GM23338 (cell line): ENCODE measurements around the gene OXER1. TPM values are rescaled to one million over a fixed set of nuclear protein-coding genes. Genes with fewer than 3 reads are reported as not detected.

Experiments
- ATAC-seq: fragments of 200-7000 bp; cut with Tn5 transposase; 3 replicates; pipeline ENCODE4 v1.9.1; 2020
- DNase-seq: peaks from one replicate; pipeline ENCODE4 v3.0.0-alpha.2; 2015; ENCODE audit warnings: low spot score
- H2AFZ ChIP-seq: fragments of 200-600 bp; sonication (generic); 2 replicates; pipeline ENCODE4 v1.8.0; 2016; ENCODE audit warnings: antibody characterized with exemption, mild to moderate bottlenecking, moderate library complexity
- H3F3A ChIP-seq: fragments of 200-600 bp; sonication (generic); replicated peaks from 2 replicates; pipeline ENCODE4 v1.8.0; 2017; ENCODE audit warnings: antibody characterized with exemption, mixed run types, low read depth
- H3K27ac ChIP-seq: fragments of 200-600 bp; sonication (generic); 2 replicates; pipeline ENCODE4 v1.6.1; 2016; ENCODE audit warnings: low read depth
- H3K27me3 ChIP-seq: fragments of 200-600 bp; sonication (generic); 2 replicates; pipeline ENCODE4 v1.8.0; 2016; ENCODE audit warnings: mild to moderate bottlenecking, mixed run types, moderate library complexity; ENCODE audit not compliant: insufficient read depth
- H3K36me3 ChIP-seq: fragments of 200-600 bp; sonication (generic); 2 replicates; pipeline ENCODE4 v1.8.0; 2016; ENCODE audit warnings: mild to moderate bottlenecking; ENCODE audit not compliant: insufficient read depth
- H3K4me1 ChIP-seq: fragments of 200-600 bp; sonication (generic); 2 replicates; pipeline ENCODE4 v1.8.0; 2016; ENCODE audit warnings: mild to moderate bottlenecking, moderate library complexity; ENCODE audit not compliant: insufficient read depth
- H3K4me2 ChIP-seq: fragments of 200-600 bp; sonication (generic); 2 replicates; pipeline ENCODE4 v1.7.1; 2017; ENCODE audit warnings: mixed run types
- H3K4me3 ChIP-seq: fragments of 200-600 bp; sonication (generic); 2 replicates; pipeline ENCODE4 v1.6.1; 2016; ENCODE audit warnings: mixed run types
- H3K79me2 ChIP-seq: fragments of 200-600 bp; sonication (generic); replicated peaks from 2 replicates; pipeline ENCODE4 v1.8.0; 2017; ENCODE audit warnings: mild to moderate bottlenecking; ENCODE audit not compliant: insufficient read depth
- H3K9me2 ChIP-seq: fragments of 200-600 bp; sonication (generic); 2 replicates; pipeline ENCODE4 v1.8.0; 2017; ENCODE audit not compliant: insufficient read depth
- H4K20me1 ChIP-seq: fragments of 200-600 bp; sonication (generic); replicated peaks from 2 replicates; pipeline ENCODE4 v1.8.0; 2017; ENCODE audit warnings: mild to moderate bottlenecking; ENCODE audit not compliant: insufficient read depth
- H3K27ac Mint-ChIP-seq: 2 replicates; pipeline ENCODE4 v1.8.0; 2020; ENCODE audit warnings: inconsistent platforms, mild to moderate bottlenecking, moderate library complexity, mixed read lengths
- H3K27me3 Mint-ChIP-seq: 3 replicates; pipeline ENCODE4 v1.8.0; 2022; ENCODE audit warnings: low read depth, mild to moderate bottlenecking, moderate library complexity, mixed read lengths, inconsistent platforms; ENCODE audit not compliant: insufficient read depth, poor library complexity
- H3K36me3 Mint-ChIP-seq: 3 replicates; pipeline ENCODE4 v1.8.0; 2021; ENCODE audit warnings: low read depth, mild to moderate bottlenecking, inconsistent platforms, moderate library complexity, mixed read lengths
- H3K4me1 Mint-ChIP-seq: 3 replicates; pipeline ENCODE4 v1.8.0; 2020; ENCODE audit warnings: mild to moderate bottlenecking, inconsistent platforms, mixed read lengths
- H3K4me3 Mint-ChIP-seq: 3 replicates; pipeline ENCODE4 v1.8.0; 2021; ENCODE audit warnings: moderate library complexity, mild to moderate bottlenecking, inconsistent platforms, mixed read lengths
- H3K9me3 Mint-ChIP-seq: 3 replicates; pipeline ENCODE4 v1.8.0; 2020; ENCODE audit warnings: moderate library complexity, mild to moderate bottlenecking, inconsistent platforms, mixed read lengths
- CREB1 ChIP-seq: fragments of 250-450 bp; sonication (Bioruptor Pico); IDR thresholded peaks from 2 replicates; pipeline ENCODE4 v1.5.0; 2020; ENCODE audit warnings: low read depth, mild to moderate bottlenecking, moderate library complexity
- EZH2 ChIP-seq: fragments of 200-600 bp; sonication (generic); IDR thresholded peaks from one replicate; pipeline ENCODE4 v1.8.0; 2017; ENCODE audit warnings: antibody characterized with exemption, mild to moderate bottlenecking, low read depth; ENCODE audit not compliant: unreplicated experiment
- EZH2phosphoT487 ChIP-seq: fragments of 200-600 bp; sonication (generic); IDR thresholded peaks from one replicate; pipeline ENCODE4 v1.8.1; 2018; ENCODE audit warnings: antibody characterized with exemption; ENCODE audit not compliant: unreplicated experiment
- JUNB ChIP-seq: IDR thresholded peaks from one replicate; pipeline ENCODE4 v1.6.1; 2016; ENCODE audit warnings: antibody characterized with exemption; ENCODE audit not compliant: unreplicated experiment
- NANOG ChIP-seq: IDR thresholded peaks from 2 replicates; pipeline ENCODE4 v1.6.1; 2016; ENCODE audit warnings: antibody characterized with exemption, borderline replicate concordance
- POLR2AphosphoS5 ChIP-seq: IDR thresholded peaks from 2 replicates; pipeline ENCODE4 v1.6.1; 2016; ENCODE audit warnings: antibody characterized with exemption, low read depth
- STAT1 ChIP-seq: IDR thresholded peaks from one replicate; pipeline ENCODE4 v1.6.1; 2016; ENCODE audit warnings: antibody characterized with exemption; ENCODE audit not compliant: unreplicated experiment
- ZNF114 ChIP-seq: fragments of 250-450 bp; sonication (Bioruptor Pico); IDR thresholded peaks from 2 replicates; pipeline ENCODE4 v1.5.0; 2020; ENCODE audit warnings: mild to moderate bottlenecking, moderate library complexity
- ZNF331 ChIP-seq: fragments of 250-450 bp; sonication (Bioruptor Pico); IDR thresholded peaks from 2 replicates; pipeline ENCODE4 v1.5.0; 2020; ENCODE audit warnings: low read depth, mild to moderate bottlenecking, moderate library complexity
- polyA plus RNA-seq: library from polyadenylated mRNA; unstranded; fragments of >200 nt; fragmentation: Nextera tagmentation; extraction: Ambion mirVana; gene quantifications from 2 replicates; pipeline ENCODE4 v1.2.1, GENCODE V29; 2016
- total RNA-seq: library from RNA; depleted of rRNA; stranded (reverse); fragments of >200 nt; shearing (Covaris generic); gene quantifications from 2 replicates; pipeline ENCODE4 v1.2.3, GENCODE V29; 2014
- TF ChIP-seq, protein P1 (sequence below): fragments of 250-450 bp; sonication (Bioruptor Pico); IDR thresholded peaks from 2 replicates; pipeline ENCODE4 v1.5.0; 2020; ENCODE audit warnings: mild to moderate bottlenecking, moderate library complexity
- TF ChIP-seq, protein P2 (sequence below): IDR thresholded peaks from 2 replicates; pipeline ENCODE4 v1.6.1; 2016; ENCODE audit warnings: antibody characterized with exemption
- TF ChIP-seq, protein P3 (sequence below): IDR thresholded peaks from one replicate; pipeline ENCODE4 v1.6.1; 2018; ENCODE audit warnings: antibody characterized with exemption; ENCODE audit not compliant: unreplicated experiment
- TF ChIP-seq, protein P4 (sequence below), 2 experiments: fragments of 200-600 bp in 1 of 2; sonication (generic) in 1 of 2; conservative IDR thresholded peaks; 2 replicates each; pipeline versions ENCODE4 v1.5.1 to v1.6.1; 2016 to 2017; ENCODE audit warnings: antibody characterized with exemption in 2 of 2, low read depth in 2 of 2, mild to moderate bottlenecking in 2 of 2, moderate library complexity in 1 of 2

Gene OXER1
- total and polyA plus RNA-seq, 2 experiments from 2014 or later, result 0.69 to 1.5 TPM

DNA sequence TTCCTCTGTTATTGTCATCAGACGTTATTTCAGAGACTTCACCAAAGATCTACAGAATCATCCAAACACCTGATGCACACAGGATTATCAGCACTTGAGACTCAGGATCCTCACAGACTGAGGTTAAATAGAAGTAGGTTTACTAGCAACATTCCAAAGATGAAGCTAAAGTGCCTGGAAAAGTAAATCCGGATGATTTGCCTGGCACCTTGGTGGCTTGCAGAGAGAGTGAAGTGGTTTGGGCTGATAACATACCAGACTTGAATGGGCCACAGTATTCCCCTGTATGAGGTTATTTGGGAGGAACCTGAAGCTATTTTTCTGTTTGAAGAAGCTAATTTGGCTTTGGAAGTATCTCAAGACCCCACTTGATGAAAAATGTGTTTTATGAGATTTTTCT, 51.0 kb downstream of the OXER1 start:
- H3K9me2 ChIP-seq, result no peaks in the 10 kb centered on the region
- DNase-seq (peak; percentile 32), ATAC-seq (0 out of 3 replicates have a peak, but pooled peaks have one; percentile 14)
- H4K20me1 ChIP-seq, result no peaks in the 10 kb centered on the region
- H3K4me3 ChIP-seq, result no peak overlapping the region
- Mint-ChIP-seq H3K36me3 (peaks cover 17% of the 10 kb centered on the region), H3K9me3 (no peaks in the 10 kb centered on the region), H3K27me3 (peaks cover 7% of the 10 kb centered on the region), H3K4me3 (no peak overlapping the region), H3K27ac (peak overlapping the region; percentile 80), H3K4me1 (peaks cover 15% of the 10 kb centered on the region)
- H3K4me2 ChIP-seq, result no peak overlapping the region
- no peaks in the 10 kb centered on the region for H3K27me3 ChIP-seq
- TF ChIP-seq ZNF331 (CRISPR knock-in tag), result no peak
- TF ChIP-seq STAT1, result no peak
- no peak; the same call in 1 of the 2 replicates for TF ChIP-seq POLR2AphosphoS5
- TF ChIP-seq JUNB, result no peak
- TF ChIP-seq, protein P1, sequence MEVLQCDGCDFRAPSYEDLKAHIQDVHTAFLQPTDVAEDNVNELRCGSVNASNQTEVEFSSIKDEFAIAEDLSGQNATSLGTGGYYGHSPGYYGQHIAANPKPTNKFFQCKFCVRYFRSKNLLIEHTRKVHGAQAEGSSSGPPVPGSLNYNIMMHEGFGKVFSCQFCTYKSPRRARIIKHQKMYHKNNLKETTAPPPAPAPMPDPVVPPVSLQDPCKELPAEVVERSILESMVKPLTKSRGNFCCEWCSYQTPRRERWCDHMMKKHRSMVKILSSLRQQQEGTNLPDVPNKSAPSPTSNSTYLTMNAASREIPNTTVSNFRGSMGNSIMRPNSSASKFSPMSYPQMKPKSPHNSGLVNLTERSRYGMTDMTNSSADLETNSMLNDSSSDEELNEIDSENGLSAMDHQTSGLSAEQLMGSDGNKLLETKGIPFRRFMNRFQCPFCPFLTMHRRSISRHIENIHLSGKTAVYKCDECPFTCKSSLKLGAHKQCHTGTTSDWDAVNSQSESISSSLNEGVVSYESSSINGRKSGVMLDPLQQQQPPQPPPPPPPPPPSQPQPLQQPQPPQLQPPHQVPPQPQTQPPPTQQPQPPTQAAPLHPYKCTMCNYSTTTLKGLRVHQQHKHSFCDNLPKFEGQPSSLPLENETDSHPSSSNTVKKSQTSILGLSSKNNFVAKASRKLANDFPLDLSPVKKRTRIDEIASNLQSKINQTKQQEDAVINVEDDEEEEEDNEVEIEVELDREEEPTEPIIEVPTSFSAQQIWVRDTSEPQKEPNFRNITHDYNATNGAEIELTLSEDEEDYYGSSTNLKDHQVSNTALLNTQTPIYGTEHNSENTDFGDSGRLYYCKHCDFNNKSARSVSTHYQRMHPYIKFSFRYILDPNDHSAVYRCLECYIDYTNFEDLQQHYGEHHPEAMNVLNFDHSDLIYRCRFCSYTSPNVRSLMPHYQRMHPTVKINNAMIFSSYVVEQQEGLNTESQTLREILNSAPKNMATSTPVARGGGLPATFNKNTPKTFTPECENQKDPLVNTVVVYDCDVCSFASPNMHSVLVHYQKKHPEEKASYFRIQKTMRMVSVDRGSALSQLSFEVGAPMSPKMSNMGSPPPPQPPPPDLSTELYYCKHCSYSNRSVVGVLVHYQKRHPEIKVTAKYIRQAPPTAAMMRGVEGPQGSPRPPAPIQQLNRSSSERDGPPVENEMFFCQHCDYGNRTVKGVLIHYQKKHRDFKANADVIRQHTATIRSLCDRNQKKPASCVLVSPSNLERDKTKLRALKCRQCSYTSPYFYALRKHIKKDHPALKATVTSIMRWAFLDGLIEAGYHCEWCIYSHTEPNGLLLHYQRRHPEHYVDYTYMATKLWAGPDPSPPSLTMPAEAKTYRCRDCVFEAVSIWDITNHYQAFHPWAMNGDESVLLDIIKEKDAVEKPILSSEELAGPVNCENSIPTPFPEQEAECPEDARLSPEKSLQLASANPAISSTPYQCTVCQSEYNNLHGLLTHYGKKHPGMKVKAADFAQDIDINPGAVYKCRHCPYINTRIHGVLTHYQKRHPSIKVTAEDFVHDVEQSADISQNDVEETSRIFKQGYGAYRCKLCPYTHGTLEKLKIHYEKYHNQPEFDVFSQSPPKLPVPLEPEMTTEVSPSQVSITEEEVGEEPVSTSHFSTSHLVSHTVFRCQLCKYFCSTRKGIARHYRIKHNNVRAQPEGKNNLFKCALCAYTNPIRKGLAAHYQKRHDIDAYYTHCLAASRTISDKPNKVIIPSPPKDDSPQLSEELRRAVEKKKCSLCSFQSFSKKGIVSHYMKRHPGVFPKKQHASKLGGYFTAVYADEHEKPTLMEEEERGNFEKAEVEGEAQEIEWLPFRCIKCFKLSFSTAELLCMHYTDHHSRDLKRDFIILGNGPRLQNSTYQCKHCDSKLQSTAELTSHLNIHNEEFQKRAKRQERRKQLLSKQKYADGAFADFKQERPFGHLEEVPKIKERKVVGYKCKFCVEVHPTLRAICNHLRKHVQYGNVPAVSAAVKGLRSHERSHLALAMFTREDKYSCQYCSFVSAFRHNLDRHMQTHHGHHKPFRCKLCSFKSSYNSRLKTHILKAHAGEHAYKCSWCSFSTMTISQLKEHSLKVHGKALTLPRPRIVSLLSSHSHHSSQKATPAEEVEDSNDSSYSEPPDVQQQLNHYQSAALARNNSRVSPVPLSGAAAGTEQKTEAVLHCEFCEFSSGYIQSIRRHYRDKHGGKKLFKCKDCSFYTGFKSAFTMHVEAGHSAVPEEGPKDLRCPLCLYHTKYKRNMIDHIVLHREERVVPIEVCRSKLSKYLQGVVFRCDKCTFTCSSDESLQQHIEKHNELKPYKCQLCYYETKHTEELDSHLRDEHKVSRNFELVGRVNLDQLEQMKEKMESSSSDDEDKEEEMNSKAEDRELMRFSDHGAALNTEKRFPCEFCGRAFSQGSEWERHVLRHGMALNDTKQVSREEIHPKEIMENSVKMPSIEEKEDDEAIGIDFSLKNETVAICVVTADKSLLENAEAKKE (CRISPR knock-in tag), result no peak
- no peak for TF ChIP-seq EZH2
- no peak for TF ChIP-seq NANOG
- TF ChIP-seq, protein P2, sequence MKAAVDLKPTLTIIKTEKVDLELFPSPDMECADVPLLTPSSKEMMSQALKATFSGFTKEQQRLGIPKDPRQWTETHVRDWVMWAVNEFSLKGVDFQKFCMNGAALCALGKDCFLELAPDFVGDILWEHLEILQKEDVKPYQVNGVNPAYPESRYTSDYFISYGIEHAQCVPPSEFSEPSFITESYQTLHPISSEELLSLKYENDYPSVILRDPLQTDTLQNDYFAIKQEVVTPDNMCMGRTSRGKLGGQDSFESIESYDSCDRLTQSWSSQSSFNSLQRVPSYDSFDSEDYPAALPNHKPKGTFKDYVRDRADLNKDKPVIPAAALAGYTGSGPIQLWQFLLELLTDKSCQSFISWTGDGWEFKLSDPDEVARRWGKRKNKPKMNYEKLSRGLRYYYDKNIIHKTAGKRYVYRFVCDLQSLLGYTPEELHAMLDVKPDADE, result no peak
- no peak for TF ChIP-seq CREB1 (CRISPR knock-in tag)
- TF ChIP-seq ZNF114 (CRISPR knock-in tag), result no peak
- TF ChIP-seq, protein P3, sequence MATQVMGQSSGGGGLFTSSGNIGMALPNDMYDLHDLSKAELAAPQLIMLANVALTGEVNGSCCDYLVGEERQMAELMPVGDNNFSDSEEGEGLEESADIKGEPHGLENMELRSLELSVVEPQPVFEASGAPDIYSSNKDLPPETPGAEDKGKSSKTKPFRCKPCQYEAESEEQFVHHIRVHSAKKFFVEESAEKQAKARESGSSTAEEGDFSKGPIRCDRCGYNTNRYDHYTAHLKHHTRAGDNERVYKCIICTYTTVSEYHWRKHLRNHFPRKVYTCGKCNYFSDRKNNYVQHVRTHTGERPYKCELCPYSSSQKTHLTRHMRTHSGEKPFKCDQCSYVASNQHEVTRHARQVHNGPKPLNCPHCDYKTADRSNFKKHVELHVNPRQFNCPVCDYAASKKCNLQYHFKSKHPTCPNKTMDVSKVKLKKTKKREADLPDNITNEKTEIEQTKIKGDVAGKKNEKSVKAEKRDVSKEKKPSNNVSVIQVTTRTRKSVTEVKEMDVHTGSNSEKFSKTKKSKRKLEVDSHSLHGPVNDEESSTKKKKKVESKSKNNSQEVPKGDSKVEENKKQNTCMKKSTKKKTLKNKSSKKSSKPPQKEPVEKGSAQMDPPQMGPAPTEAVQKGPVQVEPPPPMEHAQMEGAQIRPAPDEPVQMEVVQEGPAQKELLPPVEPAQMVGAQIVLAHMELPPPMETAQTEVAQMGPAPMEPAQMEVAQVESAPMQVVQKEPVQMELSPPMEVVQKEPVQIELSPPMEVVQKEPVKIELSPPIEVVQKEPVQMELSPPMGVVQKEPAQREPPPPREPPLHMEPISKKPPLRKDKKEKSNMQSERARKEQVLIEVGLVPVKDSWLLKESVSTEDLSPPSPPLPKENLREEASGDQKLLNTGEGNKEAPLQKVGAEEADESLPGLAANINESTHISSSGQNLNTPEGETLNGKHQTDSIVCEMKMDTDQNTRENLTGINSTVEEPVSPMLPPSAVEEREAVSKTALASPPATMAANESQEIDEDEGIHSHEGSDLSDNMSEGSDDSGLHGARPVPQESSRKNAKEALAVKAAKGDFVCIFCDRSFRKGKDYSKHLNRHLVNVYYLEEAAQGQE, result no peak
- TF ChIP-seq, protein P4, sequence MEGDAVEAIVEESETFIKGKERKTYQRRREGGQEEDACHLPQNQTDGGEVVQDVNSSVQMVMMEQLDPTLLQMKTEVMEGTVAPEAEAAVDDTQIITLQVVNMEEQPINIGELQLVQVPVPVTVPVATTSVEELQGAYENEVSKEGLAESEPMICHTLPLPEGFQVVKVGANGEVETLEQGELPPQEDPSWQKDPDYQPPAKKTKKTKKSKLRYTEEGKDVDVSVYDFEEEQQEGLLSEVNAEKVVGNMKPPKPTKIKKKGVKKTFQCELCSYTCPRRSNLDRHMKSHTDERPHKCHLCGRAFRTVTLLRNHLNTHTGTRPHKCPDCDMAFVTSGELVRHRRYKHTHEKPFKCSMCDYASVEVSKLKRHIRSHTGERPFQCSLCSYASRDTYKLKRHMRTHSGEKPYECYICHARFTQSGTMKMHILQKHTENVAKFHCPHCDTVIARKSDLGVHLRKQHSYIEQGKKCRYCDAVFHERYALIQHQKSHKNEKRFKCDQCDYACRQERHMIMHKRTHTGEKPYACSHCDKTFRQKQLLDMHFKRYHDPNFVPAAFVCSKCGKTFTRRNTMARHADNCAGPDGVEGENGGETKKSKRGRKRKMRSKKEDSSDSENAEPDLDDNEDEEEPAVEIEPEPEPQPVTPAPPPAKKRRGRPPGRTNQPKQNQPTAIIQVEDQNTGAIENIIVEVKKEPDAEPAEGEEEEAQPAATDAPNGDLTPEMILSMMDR (conservative IDR thresholded peaks at IDR 0.05; ENCODE audit: low read depth in 2 of 2), result no peak
- TF ChIP-seq EZH2phosphoT487, result no peak
- H3F3A ChIP-seq, result 0 out of 2 replicates have a peak, but pooled peaks cover 3% of the 10 kb centered on the region
- no peak overlapping the region for H3K27ac ChIP-seq
- H3K79me2 ChIP-seq, result no peaks in the 10 kb centered on the region
- H2AFZ ChIP-seq, result no peak overlapping the region
- peaks cover 6% of the 10 kb centered on the region; the same call in 1 of the 2 replicates for H3K4me1 ChIP-seq
- H3K36me3 ChIP-seq, result no peaks in the 10 kb centered on the region; the same call in 1 of the 2 replicates
